B cell (primary cell): ENCODE measurements around the gene TMEM163. TPM values are rescaled to one million over a fixed set of nuclear protein-coding genes. Genes with fewer than 3 reads are reported as not detected.

Experiments used
- ATAC-seq: fragments of 200-7000 bp; cut with Tn5 transposase; one replicate; pipeline ENCODE4 v1.10.0; 2021; ENCODE audit warnings: low read depth, mild to moderate bottlenecking, moderate number of reproducible peaks, moderate library complexity
- CTCF ChIA-PET: fragments of 350-600 bp; sonication (Branson Sonifier 250); formaldehyde crosslinking; loops from one replicate; lab custom pipeline; 2021; ENCODE audit warnings: antibody characterized with exemption, inconsistent platforms; lab: Charles Lee
- POLR2A ChIA-PET: fragments of 350-600 bp; sonication (Branson Sonifier 250); formaldehyde crosslinking; loops from one replicate; lab custom pipeline; 2021; ENCODE audit warnings: antibody characterized with exemption; lab: Charles Lee
- DNase-seq: peaks from one replicate; pipeline ENCODE4 v3.0.0; 2013
- H2AFZ ChIP-seq: 2 replicates; pipeline ENCODE4 v1.6.1; 2012; ENCODE audit warnings: mild to moderate bottlenecking, low read depth, low read length; ENCODE audit not compliant: insufficient read depth, poor library complexity, severe bottlenecking
- H3K27ac ChIP-seq, 2 donors: 1 replicate in 1 of 2; 2 replicates in 1 of 2; pipeline ENCODE4 v1.5.1; 2012 to 2013; ENCODE audit warnings: low read length in 2 of 2, mild to moderate bottlenecking in 2 of 2, moderate library complexity in 1 of 2
- H3K27me3 ChIP-seq, 4 experiments: fragments of 200-600 bp in 1 of 4; sonication (generic) in 1 of 4; replicated peaks in 1 of 4; 1 replicate in 2 of 4; 2 replicates in 2 of 4; pipeline versions ENCODE4 v1.6.1 to v1.7.0; 2013 to 2016; ENCODE audit warnings: low read length in 3 of 4, mild to moderate bottlenecking in 2 of 4, mixed read lengths in 1 of 4, moderate library complexity in 1 of 4; ENCODE audit not compliant: insufficient read depth in 4 of 4, control insufficient read depth in 3 of 4; ENCODE audit errors: control extremely low read depth in 1 of 4
- H3K36me3 ChIP-seq, 2 experiments: replicated peaks in 1 of 2; 1 replicate in 1 of 2; 2 replicates in 1 of 2; pipeline versions ENCODE4 v1.6.1 to v1.7.1; 2013; ENCODE audit warnings: low read length in 1 of 2; ENCODE audit not compliant: insufficient read depth in 2 of 2, control insufficient read depth in 1 of 2; ENCODE audit errors: control extremely low read depth in 1 of 2, extremely low read depth in 1 of 2
- H3K4me1 ChIP-seq, 2 donors: fragments of 200-600 bp in 1 of 2; sonication (generic) in 1 of 2; 1 replicate in 1 of 2; 2 replicates in 1 of 2; pipeline versions ENCODE4 v1.5.1 to v1.6.1; 2013 to 2017; ENCODE audit warnings: low read length in 2 of 2; ENCODE audit not compliant: control insufficient read depth in 2 of 2, insufficient read depth in 2 of 2
- H3K4me2 ChIP-seq: replicated peaks from 2 replicates; pipeline ENCODE3; 2012; ENCODE audit warnings: mild to moderate bottlenecking, low read depth, low read length; ENCODE audit not compliant: poor library complexity, severe bottlenecking
- H3K4me3 ChIP-seq, 5 experiments: fragments of 200-600 bp in 1 of 5; sonication (generic) in 1 of 5; 1 replicate in 3 of 5; 2 replicates in 2 of 5; pipeline versions ENCODE4 v1.5.1 to v1.7.0; 2011 to 2016; ENCODE audit warnings: low read length in 4 of 5, mild to moderate bottlenecking in 4 of 5, low read depth in 2 of 5, control low read depth in 1 of 5, moderate library complexity in 1 of 5; ENCODE audit not compliant: insufficient read depth in 1 of 5; ENCODE audit errors: control extremely low read depth in 1 of 5, extremely low read depth in 1 of 5
- H3K79me2 ChIP-seq: fragments of 200-600 bp; sonication (generic); one replicate; pipeline ENCODE4 v1.6.0; 2016; ENCODE audit warnings: low read length; ENCODE audit not compliant: control insufficient read depth, insufficient read depth
- H3K9ac ChIP-seq: fragments of 200-600 bp; sonication (generic); 2 replicates; pipeline ENCODE4 v1.6.1; 2017; ENCODE audit warnings: mild to moderate bottlenecking, low read length, moderate library complexity
- H3K9me3 ChIP-seq, 3 donors: one replicate each; pipeline versions ENCODE4 v1.6.1 to v1.7.1; 2013; ENCODE audit warnings: low read length in 2 of 3; ENCODE audit not compliant: control insufficient read depth in 2 of 3, insufficient read depth in 1 of 3; ENCODE audit errors: control extremely low read depth in 1 of 3
- H4K20me1 ChIP-seq: 2 replicates; pipeline ENCODE4 v1.6.0; 2012; ENCODE audit warnings: mild to moderate bottlenecking, low read length; ENCODE audit not compliant: insufficient read depth, control insufficient read depth, poor library complexity, severe bottlenecking
- H3K27ac Mint-ChIP-seq: one replicate; pipeline ENCODE4 v1.8.0; 2021; ENCODE audit warnings: mixed read lengths
- H3K27me3 Mint-ChIP-seq: one replicate; pipeline ENCODE4 v1.8.0; 2021; ENCODE audit warnings: mixed read lengths
- H3K4me1 Mint-ChIP-seq: one replicate; pipeline ENCODE4 v1.8.0; 2021; ENCODE audit warnings: mixed read lengths
- H3K4me3 Mint-ChIP-seq: one replicate; pipeline ENCODE4 v1.8.0; 2021; ENCODE audit warnings: mixed read lengths
- H3K9me3 Mint-ChIP-seq: one replicate; pipeline ENCODE4 v1.8.0; 2022; ENCODE audit warnings: mixed read lengths; ENCODE audit not compliant: insufficient read depth
- CTCF ChIP-seq: fragments of 200-600 bp; IDR thresholded peaks from one replicate; pipeline ENCODE4 v1.8.0; 2022; ENCODE audit warnings: antibody characterized with exemption, mild to moderate bottlenecking
- EZH2 ChIP-seq: IDR thresholded peaks from 2 replicates; pipeline ENCODE4 v1.6.1; 2012; ENCODE audit warnings: borderline replicate concordance, low read depth, mild to moderate bottlenecking, moderate library complexity, low read length; ENCODE audit not compliant: insufficient read depth, poor library complexity, severe bottlenecking
- WGBS: methylation state at CpG from one replicate; pipeline ENCODE4 v1.1.5; 2013; ENCODE audit warnings: missing lambda C conversion rate; ENCODE audit not compliant: insufficient coverage; 5-methylcytosine and 5-hydroxymethylcytosine counted together
- intact Hi-C: fragments of 100-400 bp; cut with micrococcal nuclease; formaldehyde crosslinking; loops from one replicate; pipeline ENCODE4 v1.10.0; 2022
- polyA plus RNA-seq: library from polyadenylated mRNA; depleted of rRNA; stranded (reverse); fragments of >200 nt; gene quantifications from 2 replicates; pipeline ENCODE4 v1.2.3, GENCODE V29; 2012
- total RNA-seq, 2 donors: library from RNA; stranded (reverse); fragments of 120-200 nt in 1 of 2; gene quantifications; 1 replicate in 1 of 2; 2 replicates in 1 of 2; pipeline versions ENCODE4 v1.2.3 to v1.2.4, GENCODE V29; 2013 to 2022

TMEM163 gene
- total and polyA plus RNA-seq, 2 donors (not counting 1 experiment from before 2014, with no cell fraction given) = 2.6 to 5.6 TPM

GRCh38 chr2:134718023-134718816 is 580 bp downstream of the TMEM163 start:
- Histone ChIP-seq H3K27me3 (peaks cover 0 to 44% (median 15%) of the 10 kb centered on the region in 4 experiments), H3K79me2 (no peaks in the 10 kb centered on the region), H2AFZ (peak overlapping the region; percentile 53), H3K4me1 (peaks cover 17 to 26% of the 10 kb centered on the region in 2 donors), H3K4me2 (peak overlapping the region; percentile 86), H3K9ac (peak overlapping the region; percentile 55), H3K4me3 (peak overlapping the region in 4 of 5 experiments; percentile 43 to 60 (median 52)), H4K20me1 (no peaks in the 10 kb centered on the region), H3K9me3 (no peaks in the 10 kb centered on the region), H3K36me3 (no peaks in the 10 kb centered on the region), H3K27ac (no peak overlapping the region)
- Mint-ChIP-seq H3K4me1 (peaks cover 42% of the 10 kb centered on the region), H3K4me3 (peak overlapping the region; percentile 87), H3K9me3 (no peaks in the 10 kb centered on the region), H3K27me3 (peaks cover 27% of the 10 kb centered on the region), H3K27ac (no peak overlapping the region)
- peak; percentile 66 for DNase-seq
- WGBS = under 1% methylated on average over 91 of the region's 91 CpGs
- peak; percentile 34 for ATAC-seq
- intact Hi-C loops = loop anchor here (1.0 to 5.0 kb wide), 3 partner anchors 22 to 59 kb away; no protein-coding TSS in a partner anchor
- TF ChIP-seq CTCF = no peak
- TF ChIP-seq EZH2 = peak; percentile 28
- POLR2A ChIA-PET = interaction anchor here (1.3 to 2.0 kb wide), 2 partner anchors 21 to 200 kb away, joined by 3 to 7 read pairs; no protein-coding TSS in a partner anchor
- CTCF ChIA-PET = interaction anchor here (1.4 to 1.6 kb wide), 3 partner anchors 18 to 58 kb away, joined by 3 to 5 read pairs (median 4); no protein-coding TSS in a partner anchor
